H54 (cell line): ENCODE data around the gene RBMS3.
A peak's percentile ranks its signal among the peaks of the same experiment; 100 is the strongest.

Experiments used
- DNase-seq: peaks from one replicate; pipeline ENCODE4 v3.0.0; 2011; ENCODE audit warnings: low spot score, mixed read lengths; ENCODE audit not compliant: insufficient read length
- FAIRE-seq: peaks from 3 replicates; lab custom pipeline; 2011; peaks lifted over from hg19 to GRCh38; lab: Jason Lieb, UNC
- POLR2A ChIP-seq: IDR thresholded peaks from 2 replicates; pipeline ENCODE4 v1.6.1; 2011; ENCODE audit warnings: low read depth, mild to moderate bottlenecking, low read length

Gene RBMS3

GRCh38 chr3:29892976-29893554, 612.2 kb downstream of the RBMS3 start:
- no peak for TF ChIP-seq POLR2A
- DNase-seq: no peak
- FAIRE-seq: no peak

GRCh38 chr3:29896856-29897255, 616.0 kb downstream of the RBMS3 start:
- FAIRE-seq: no peak
- TF ChIP-seq POLR2A: no peak
- no peak for DNase-seq

GRCh38 chr3:29898171-29898965, 617.5 kb downstream of the RBMS3 start:
- TF ChIP-seq POLR2A: no peak
- DNase-seq: no peak
- no peak for FAIRE-seq

- FAIRE-seq: no peak
- no peak for TF ChIP-seq POLR2A
- DNase-seq: no peak
These were observed 618.1 kb downstream of the RBMS3 start for GRCh38 chr3:29899021-29899420.

GRCh38 chr3:29901097-29901496, 620.2 kb downstream of the RBMS3 start:
- DNase-seq (no peak), FAIRE-seq (no peak)

GRCh38 chr3:29903600-29903999, 622.7 kb downstream of the RBMS3 start:
- DNase-seq: no peak
- TF ChIP-seq POLR2A: no peak
- no peak for FAIRE-seq

More at GRCh38 chr3:29901097-29901496, 620.2 kb downstream of the RBMS3 start:
- no peak for TF ChIP-seq POLR2A

GRCh38 chr3:29906906-29907305, 626.0 kb downstream of the RBMS3 start:
- DNase-seq: no peak
- TF ChIP-seq POLR2A: no peak
- FAIRE-seq: no peak

GRCh38 chr3:29912600-29913288, 631.9 kb downstream of the RBMS3 start:
- DNase-seq (no peak), FAIRE-seq (no peak)

GRCh38 chr3:29914861-29915524, 634.1 kb downstream of the RBMS3 start:
- no peak for TF ChIP-seq POLR2A
- FAIRE-seq (peak; percentile 75), DNase-seq (no peak)

More at GRCh38 chr3:29912600-29913288, 631.9 kb downstream of the RBMS3 start:
- TF ChIP-seq POLR2A: no peak

- TF ChIP-seq POLR2A: no peak
- FAIRE-seq (no peak), DNase-seq (no peak)
These were observed 638.7 kb downstream of the RBMS3 start for GRCh38 chr3:29919571-29919970.

GRCh38 chr3:29922992-29923746, 642.3 kb downstream of the RBMS3 start:
- FAIRE-seq (peak; percentile 98), DNase-seq (peak; percentile 27)
- TF ChIP-seq POLR2A: no peak

- FAIRE-seq (no peak), DNase-seq (no peak)
- TF ChIP-seq POLR2A: no peak
These were observed 644.1 kb downstream of the RBMS3 start for GRCh38 chr3:29924783-29925561.
